ENCODE results near the gene PTPRD. TPM values are rescaled to one million over a fixed set of nuclear protein-coding genes. Genes with fewer than 3 reads are reported as not detected.

The PTPRD gene
- polyA plus RNA-seq, 1 experiment: 0.39 TPM

DNA sequence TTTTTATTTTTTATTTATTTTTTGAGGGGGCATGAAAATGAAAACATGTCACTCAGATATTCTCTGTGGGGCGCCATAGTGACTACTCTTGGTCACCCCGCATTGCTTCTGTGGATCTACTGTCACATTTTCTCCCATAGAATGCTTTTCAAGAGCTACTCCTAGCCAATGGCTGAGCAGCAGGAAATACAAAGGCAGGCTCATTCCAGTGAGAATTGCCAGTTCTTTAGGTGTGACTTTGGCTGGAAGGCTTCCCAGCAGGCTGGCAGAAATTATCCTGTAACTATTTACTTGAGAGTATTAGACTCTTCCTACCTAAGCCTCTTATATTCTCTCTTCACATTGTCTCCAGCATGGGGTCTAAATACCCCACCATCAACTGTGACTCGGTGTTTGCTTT lies 21.0 kb upstream of the PTPRD start:
- no peaks in the 10 kb centered on the region for H3K36me3 ChIP-seq (ENCODE audit: control insufficient read depth, insufficient read depth, low read length)
- ChIA-PET CTCF (no interaction called here), POLR2A (no interaction called here)
- no peak for DNase-seq (ENCODE audit: low read depth)
- TF ChIP-seq, protein P1, sequence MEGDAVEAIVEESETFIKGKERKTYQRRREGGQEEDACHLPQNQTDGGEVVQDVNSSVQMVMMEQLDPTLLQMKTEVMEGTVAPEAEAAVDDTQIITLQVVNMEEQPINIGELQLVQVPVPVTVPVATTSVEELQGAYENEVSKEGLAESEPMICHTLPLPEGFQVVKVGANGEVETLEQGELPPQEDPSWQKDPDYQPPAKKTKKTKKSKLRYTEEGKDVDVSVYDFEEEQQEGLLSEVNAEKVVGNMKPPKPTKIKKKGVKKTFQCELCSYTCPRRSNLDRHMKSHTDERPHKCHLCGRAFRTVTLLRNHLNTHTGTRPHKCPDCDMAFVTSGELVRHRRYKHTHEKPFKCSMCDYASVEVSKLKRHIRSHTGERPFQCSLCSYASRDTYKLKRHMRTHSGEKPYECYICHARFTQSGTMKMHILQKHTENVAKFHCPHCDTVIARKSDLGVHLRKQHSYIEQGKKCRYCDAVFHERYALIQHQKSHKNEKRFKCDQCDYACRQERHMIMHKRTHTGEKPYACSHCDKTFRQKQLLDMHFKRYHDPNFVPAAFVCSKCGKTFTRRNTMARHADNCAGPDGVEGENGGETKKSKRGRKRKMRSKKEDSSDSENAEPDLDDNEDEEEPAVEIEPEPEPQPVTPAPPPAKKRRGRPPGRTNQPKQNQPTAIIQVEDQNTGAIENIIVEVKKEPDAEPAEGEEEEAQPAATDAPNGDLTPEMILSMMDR (IDR thresholded peaks at IDR 0.05; ENCODE audit: insufficient read depth, low read depth, low read length): no peak
- H3K27me3 ChIP-seq (ENCODE audit: control insufficient read depth, insufficient read depth, low read length): no peaks in the 10 kb centered on the region
- H3K4me3 ChIP-seq (ENCODE audit: low read depth, low read length): no peak overlapping the region

- TF ChIP-seq, protein P1 (IDR thresholded peaks at IDR 0.05; ENCODE audit: insufficient read depth, low read depth, low read length): no peak
- H3K27me3 ChIP-seq (ENCODE audit: control insufficient read depth, insufficient read depth, low read length): peaks cover 8% of the 10 kb centered on the region
- CTCF ChIA-PET: no interaction called here
- POLR2A ChIA-PET: no interaction called here
- no peak for DNase-seq (ENCODE audit: low read depth)
- H3K36me3 ChIP-seq (ENCODE audit: control insufficient read depth, insufficient read depth, low read length): no peaks in the 10 kb centered on the region
- no peak overlapping the region for H3K4me3 ChIP-seq (ENCODE audit: low read depth, low read length)
These were observed 1.5 kb upstream of the PTPRD start for GRCh38 chr9:10614196-10614800.

DNA sequence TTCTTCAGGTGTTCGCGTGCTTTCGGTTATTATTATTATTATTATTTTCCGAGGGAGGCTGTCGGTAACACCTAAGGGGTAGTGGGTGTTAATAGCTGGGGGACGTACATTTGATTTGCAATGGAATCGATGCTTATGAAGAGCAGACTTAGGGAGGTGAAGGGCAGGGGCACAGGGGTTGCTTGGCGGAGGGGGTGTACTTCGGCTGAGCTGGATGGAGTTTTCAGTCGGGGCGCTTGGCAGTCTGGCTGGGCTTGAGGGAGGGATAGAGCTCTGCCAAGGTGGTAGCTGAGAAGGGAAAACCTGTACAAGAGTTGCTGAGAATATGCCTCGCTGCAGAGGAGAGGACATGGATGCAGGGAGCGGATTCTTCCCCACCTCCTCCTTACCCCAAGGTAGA lies 617 bp upstream of the PTPRD start:
- POLR2A ChIA-PET: no interaction called here
- no peak overlapping the region for H3K4me3 ChIP-seq (ENCODE audit: low read depth, low read length)
- no peaks in the 10 kb centered on the region for H3K36me3 ChIP-seq (ENCODE audit: control insufficient read depth, insufficient read depth, low read length)
- CTCF ChIA-PET: no interaction called here
- TF ChIP-seq, protein P1 (IDR thresholded peaks at IDR 0.05; ENCODE audit: insufficient read depth, low read depth, low read length): no peak
- peaks cover 8% of the 10 kb centered on the region for H3K27me3 ChIP-seq (ENCODE audit: control insufficient read depth, insufficient read depth, low read length)
- no peak for DNase-seq (ENCODE audit: low read depth)

- Histone ChIP-seq H3K27me3 (ENCODE audit: control insufficient read depth, insufficient read depth, low read length) (no peaks in the 10 kb centered on the region), H3K4me3 (ENCODE audit: low read depth, low read length) (no peak overlapping the region), H3K36me3 (ENCODE audit: control insufficient read depth, insufficient read depth, low read length) (no peaks in the 10 kb centered on the region)
- POLR2A ChIA-PET: no interaction called here
- CTCF ChIA-PET: no interaction called here
- DNase-seq (ENCODE audit: low read depth): no peak
- TF ChIP-seq, protein P1 (IDR thresholded peaks at IDR 0.05; ENCODE audit: insufficient read depth, low read depth, low read length): no peak
These were observed 7.4 kb downstream of the PTPRD start for GRCh38 chr9:10605388-10605787.

DNA sequence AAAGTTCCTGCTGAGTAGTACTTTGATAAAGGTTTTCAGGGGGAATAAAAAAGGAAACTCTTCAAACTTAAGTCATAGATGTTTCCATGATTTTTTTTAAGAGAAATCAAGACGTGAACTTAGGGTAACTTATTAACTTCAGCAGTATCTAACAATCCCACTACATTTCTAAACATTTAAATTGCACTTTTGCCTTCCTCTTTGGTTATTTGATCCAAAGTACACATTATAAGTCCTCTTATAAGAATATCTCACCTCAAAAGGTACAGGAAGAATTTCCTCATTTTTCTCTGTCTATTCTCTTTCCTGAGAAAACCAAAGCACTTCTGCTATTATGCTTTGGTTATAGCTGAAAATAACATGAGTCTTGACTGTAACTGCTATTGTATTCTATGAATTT lies 7.9 kb downstream of the PTPRD start:
- H3K36me3 ChIP-seq (ENCODE audit: control insufficient read depth, insufficient read depth, low read length): no peaks in the 10 kb centered on the region
- TF ChIP-seq, protein P1 (IDR thresholded peaks at IDR 0.05; ENCODE audit: insufficient read depth, low read depth, low read length): no peak
- CTCF ChIA-PET: no interaction called here
- POLR2A ChIA-PET: no interaction called here
- H3K4me3 ChIP-seq (ENCODE audit: low read depth, low read length): no peak overlapping the region
- H3K27me3 ChIP-seq (ENCODE audit: control insufficient read depth, insufficient read depth, low read length): no peaks in the 10 kb centered on the region
- no peak for DNase-seq (ENCODE audit: low read depth)
